Hepatocyte (in vitro differentiated cells): ENCODE measurements around the gene AADAT. TPM values are rescaled to one million over a fixed set of nuclear protein-coding genes. Genes with fewer than 3 reads are reported as not detected.
"Not testable (repeated sequence)": the region's sequence is repeated elsewhere in the genome, so short reads cannot be mapped to it uniquely, and the experiment has no call there.

ENCODE experiments used
- DNase-seq: peaks from one replicate; pipeline ENCODE4 v3.0.0-alpha.2; 2016; ENCODE audit warnings: low spot score
- H2AFZ ChIP-seq: fragments of 200-600 bp; sonication (generic); 2 replicates; pipeline ENCODE4 v1.6.0; 2016; ENCODE audit warnings: antibody characterized with exemption, mild to moderate bottlenecking
- H3K27ac ChIP-seq: fragments of 200-600 bp; sonication (generic); 2 replicates; pipeline ENCODE4 v1.5.1; 2016; ENCODE audit warnings: mild to moderate bottlenecking
- H3K27me3 ChIP-seq: fragments of 200-600 bp; sonication (generic); 2 replicates; pipeline ENCODE4 v1.6.1; 2016
- H3K36me3 ChIP-seq: fragments of 200-600 bp; sonication (generic); replicated peaks from 2 replicates; pipeline ENCODE4 v1.5.1; 2016; ENCODE audit warnings: low read depth; ENCODE audit not compliant: insufficient read depth
- H3K4me1 ChIP-seq: fragments of 200-600 bp; sonication (generic); 2 replicates; pipeline ENCODE4 v1.5.1; 2016; ENCODE audit warnings: mild to moderate bottlenecking, moderate library complexity; ENCODE audit not compliant: insufficient read depth
- H3K4me2 ChIP-seq: fragments of 200-600 bp; sonication (generic); 2 replicates; pipeline ENCODE4 v1.6.0; 2016
- H3K4me3 ChIP-seq: fragments of 200-600 bp; sonication (generic); 2 replicates; pipeline ENCODE4 v1.5.1; 2016; ENCODE audit warnings: mild to moderate bottlenecking
- H3K79me2 ChIP-seq: fragments of 200-600 bp; sonication (generic); 2 replicates; pipeline ENCODE4 v1.6.0; 2017; ENCODE audit warnings: mild to moderate bottlenecking
- H3K9me2 ChIP-seq: fragments of 200-600 bp; sonication (generic); replicated peaks from 2 replicates; pipeline ENCODE4 v1.6.0; 2017; ENCODE audit warnings: mild to moderate bottlenecking; ENCODE audit not compliant: insufficient read depth
- H3K9me3 ChIP-seq: fragments of 200-600 bp; sonication (generic); 2 replicates; pipeline ENCODE4 v1.5.1; 2016; ENCODE audit warnings: low read depth, mild to moderate bottlenecking
- H4K20me1 ChIP-seq: fragments of 200-600 bp; sonication (generic); 2 replicates; pipeline ENCODE4 v1.6.0; 2016; ENCODE audit warnings: mild to moderate bottlenecking; ENCODE audit not compliant: insufficient read depth, poor library complexity, severe bottlenecking
- EZH2 ChIP-seq: fragments of 200-600 bp; sonication (generic); IDR thresholded peaks from 2 replicates; pipeline ENCODE4 v1.6.1; 2016; ENCODE audit warnings: antibody characterized with exemption, mild to moderate bottlenecking, borderline replicate concordance
- EZH2phosphoT487 ChIP-seq: fragments of 200-600 bp; sonication (generic); IDR thresholded peaks from one replicate; pipeline ENCODE4 v1.6.1; 2018; ENCODE audit warnings: antibody characterized with exemption, mild to moderate bottlenecking, low read depth, moderate library complexity; ENCODE audit not compliant: unreplicated experiment, severe bottlenecking
- WGBS: methylation state at CpG from one replicate; pipeline ENCODE4 v1.1.6; 2016; ENCODE audit warnings: low lambda C conversion rate; ENCODE audit errors: missing lambda C conversion rate; 5-methylcytosine and 5-hydroxymethylcytosine counted together
- polyA plus RNA-seq: library from polyadenylated mRNA; unstranded; fragments of >200 nt; fragmentation: Nextera tagmentation; extraction: Ambion mirVana; gene quantifications from 2 replicates; pipeline ENCODE4 v1.2.1, GENCODE V29; 2016
- total RNA-seq: library from RNA; depleted of rRNA; stranded (reverse); fragments of >200 nt; gene quantifications from 2 replicates; pipeline ENCODE4 v1.2.3, GENCODE V29; 2014
- TF ChIP-seq, protein P1 (sequence below): fragments of 200-600 bp; sonication (generic); IDR thresholded peaks from 2 replicates; pipeline ENCODE4 v1.5.1; 2016; ENCODE audit warnings: antibody characterized with exemption, mild to moderate bottlenecking; ENCODE audit not compliant: poor library complexity

AADAT gene
- total and polyA plus RNA-seq, 2 experiments from 2014 or later, result 10.3 to 11.1 TPM

DNA sequence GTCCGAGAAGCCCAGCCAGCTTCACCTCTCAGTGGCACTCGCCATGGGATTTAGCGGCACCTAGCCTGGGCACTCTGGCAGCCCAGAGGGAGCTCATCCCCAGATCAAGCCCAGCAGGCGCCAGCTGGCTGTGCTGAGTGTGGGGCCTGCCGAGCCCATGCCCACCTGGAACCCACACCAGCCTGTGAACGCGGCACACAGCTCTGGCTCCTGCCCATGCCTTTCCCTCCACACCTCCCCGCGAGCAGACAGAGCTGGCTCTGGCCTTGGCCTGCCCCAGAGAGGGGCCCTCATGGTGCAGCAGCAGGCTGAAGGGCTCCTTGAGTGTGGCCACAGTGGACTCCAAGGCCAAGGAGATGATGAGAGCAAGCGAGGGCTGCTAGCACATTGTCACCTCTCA is 38.0 kb upstream of the AADAT start:
- no peaks in the 10 kb centered on the region for H3K9me3 ChIP-seq
- TF ChIP-seq, protein P1, sequence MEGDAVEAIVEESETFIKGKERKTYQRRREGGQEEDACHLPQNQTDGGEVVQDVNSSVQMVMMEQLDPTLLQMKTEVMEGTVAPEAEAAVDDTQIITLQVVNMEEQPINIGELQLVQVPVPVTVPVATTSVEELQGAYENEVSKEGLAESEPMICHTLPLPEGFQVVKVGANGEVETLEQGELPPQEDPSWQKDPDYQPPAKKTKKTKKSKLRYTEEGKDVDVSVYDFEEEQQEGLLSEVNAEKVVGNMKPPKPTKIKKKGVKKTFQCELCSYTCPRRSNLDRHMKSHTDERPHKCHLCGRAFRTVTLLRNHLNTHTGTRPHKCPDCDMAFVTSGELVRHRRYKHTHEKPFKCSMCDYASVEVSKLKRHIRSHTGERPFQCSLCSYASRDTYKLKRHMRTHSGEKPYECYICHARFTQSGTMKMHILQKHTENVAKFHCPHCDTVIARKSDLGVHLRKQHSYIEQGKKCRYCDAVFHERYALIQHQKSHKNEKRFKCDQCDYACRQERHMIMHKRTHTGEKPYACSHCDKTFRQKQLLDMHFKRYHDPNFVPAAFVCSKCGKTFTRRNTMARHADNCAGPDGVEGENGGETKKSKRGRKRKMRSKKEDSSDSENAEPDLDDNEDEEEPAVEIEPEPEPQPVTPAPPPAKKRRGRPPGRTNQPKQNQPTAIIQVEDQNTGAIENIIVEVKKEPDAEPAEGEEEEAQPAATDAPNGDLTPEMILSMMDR, result no peak
- TF ChIP-seq EZH2, result no peak
- TF ChIP-seq EZH2phosphoT487, result no peak
- H4K20me1 ChIP-seq, result no peaks in the 10 kb centered on the region
- H3K79me2 ChIP-seq, result no peaks in the 10 kb centered on the region
- H3K4me1 ChIP-seq, result no peaks in the 10 kb centered on the region
- no peaks in the 10 kb centered on the region for H3K27me3 ChIP-seq
- no peak for DNase-seq
- H3K27ac ChIP-seq, result no peak overlapping the region
- no peak overlapping the region for H3K4me2 ChIP-seq
- no peak overlapping the region for H2AFZ ChIP-seq
- no peak overlapping the region for H3K4me3 ChIP-seq
- no peaks in the 10 kb centered on the region for H3K36me3 ChIP-seq
- no peaks in the 10 kb centered on the region for H3K9me2 ChIP-seq
- WGBS, result 91% methylated on average over 10 of the region's 10 CpGs

DNA sequence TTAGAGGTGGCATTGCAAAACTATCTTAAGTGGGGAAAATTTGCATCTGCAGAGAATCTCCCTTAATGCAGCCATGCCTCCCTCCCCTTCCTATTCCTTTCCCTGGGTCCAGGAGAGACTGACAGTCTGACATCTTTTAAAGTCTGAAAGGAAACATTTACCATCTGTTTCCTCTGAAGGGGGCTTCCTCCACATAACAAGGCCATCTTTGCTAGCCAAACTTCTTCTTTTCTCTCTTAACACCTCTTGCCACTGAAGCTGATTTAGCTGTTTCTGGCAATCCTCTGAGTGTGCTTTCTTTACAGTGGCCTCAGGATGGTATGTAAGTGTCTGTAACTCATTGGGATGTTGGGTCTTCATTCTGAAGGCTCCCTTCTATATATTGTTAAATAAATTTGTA is 34.6 kb upstream of the AADAT start:
- no peaks in the 10 kb centered on the region for H3K4me1 ChIP-seq
- H3K4me2 ChIP-seq, result no peak overlapping the region
- H3K4me3 ChIP-seq, result no peak overlapping the region
- H4K20me1 ChIP-seq, result no peaks in the 10 kb centered on the region
- no peaks in the 10 kb centered on the region for H3K79me2 ChIP-seq
- no peaks in the 10 kb centered on the region for H3K9me3 ChIP-seq
- H3K36me3 ChIP-seq, result no peaks in the 10 kb centered on the region
- no peaks in the 10 kb centered on the region for H3K27me3 ChIP-seq
- H3K27ac ChIP-seq, result no peak overlapping the region
- no peak for DNase-seq
- no peak overlapping the region for H2AFZ ChIP-seq
- TF ChIP-seq, protein P1, result no peak
- no peak for TF ChIP-seq EZH2phosphoT487
- no peak for TF ChIP-seq EZH2
- H3K9me2 ChIP-seq, result no peaks in the 10 kb centered on the region

DNA sequence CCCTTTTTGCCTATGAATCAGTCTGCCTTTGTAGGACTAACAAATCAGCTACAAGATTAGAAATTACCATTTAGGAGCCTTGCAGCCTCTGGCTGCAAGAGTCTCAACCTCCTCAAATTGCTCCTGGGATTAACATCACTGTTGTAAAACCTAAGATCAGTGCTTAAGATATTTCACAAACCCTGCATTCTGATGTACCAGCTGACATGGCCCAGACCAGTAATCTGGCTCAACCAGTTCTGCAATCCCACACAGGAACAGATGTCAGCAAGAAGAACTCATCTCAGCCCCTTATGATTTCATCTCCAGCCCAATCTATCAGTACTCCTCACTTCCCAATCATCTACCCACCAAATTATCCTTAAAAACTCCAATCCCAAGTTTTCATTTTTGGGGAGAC is 32.5 kb upstream of the AADAT start:
- Histone ChIP-seq H3K4me3 (no peak overlapping the region), H3K4me1 (no peaks in the 10 kb centered on the region), H3K9me2 (no peaks in the 10 kb centered on the region), H3K36me3 (no peaks in the 10 kb centered on the region), H3K79me2 (no peaks in the 10 kb centered on the region), H4K20me1 (no peaks in the 10 kb centered on the region), H3K9me3 (no peaks in the 10 kb centered on the region), H3K27me3 (no peaks in the 10 kb centered on the region), H3K27ac (no peak overlapping the region), H3K4me2 (no peak overlapping the region), H2AFZ (no peak overlapping the region)
- DNase-seq, result no peak
- no peak for TF ChIP-seq EZH2phosphoT487
- TF ChIP-seq EZH2, result no peak
- TF ChIP-seq, protein P1, result no peak

DNA sequence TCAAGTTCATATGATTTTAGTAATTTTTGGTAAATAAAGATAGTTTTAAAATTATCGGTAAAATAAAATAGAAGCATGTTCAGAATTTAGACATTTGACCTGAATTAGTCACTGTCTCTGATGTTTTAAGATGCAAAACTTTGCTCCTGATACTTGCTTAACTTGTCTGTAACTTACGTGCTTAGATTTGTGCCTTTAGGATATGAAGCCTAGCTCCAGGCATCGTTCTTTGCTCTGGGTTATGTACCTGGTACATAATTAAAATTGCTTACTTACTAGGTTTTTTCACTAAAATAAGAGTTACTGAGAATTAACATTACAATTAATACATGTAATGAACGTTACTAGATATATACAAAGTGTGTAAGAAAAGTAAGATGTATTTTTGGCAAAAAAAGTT is 24.9 kb upstream of the AADAT start:
- no peaks in the 10 kb centered on the region for H3K27me3 ChIP-seq
- H3K4me3 ChIP-seq, result no peak overlapping the region
- 83% methylated on average over 4 of the region's 4 CpGs for WGBS
- no peak overlapping the region for H3K4me2 ChIP-seq
- no peak overlapping the region for H3K27ac ChIP-seq
- no peaks in the 10 kb centered on the region for H3K9me2 ChIP-seq
- H3K4me1 ChIP-seq, result peaks cover 6% of the 10 kb centered on the region
- H3K36me3 ChIP-seq, result no peaks in the 10 kb centered on the region
- TF ChIP-seq EZH2phosphoT487 (no peak), EZH2 (no peak)
- TF ChIP-seq, protein P1, result no peak
- H2AFZ ChIP-seq, result no peak overlapping the region
- no peaks in the 10 kb centered on the region for H3K9me3 ChIP-seq
- H3K79me2 ChIP-seq, result no peaks in the 10 kb centered on the region
- no peak for DNase-seq
- H4K20me1 ChIP-seq, result no peaks in the 10 kb centered on the region

DNA sequence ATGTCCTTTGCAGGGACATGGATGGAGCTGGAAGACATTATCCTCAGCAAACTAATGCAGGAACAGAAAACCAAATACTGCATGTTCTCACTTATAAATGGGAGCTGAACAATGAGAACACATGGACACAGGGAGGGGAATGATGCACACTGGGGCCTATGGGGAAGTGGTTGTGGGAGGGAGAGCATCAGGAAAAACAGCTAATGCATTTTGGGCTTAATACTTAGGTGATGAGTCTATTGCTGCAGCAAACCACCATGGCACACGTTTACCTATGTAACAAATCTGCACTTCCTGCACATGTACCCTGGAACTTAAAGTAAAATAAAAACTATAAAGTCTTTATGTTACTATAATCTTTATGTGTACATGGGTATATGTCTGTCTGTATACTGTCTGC is 24.4 kb upstream of the AADAT start:
- not testable (repeated sequence) for H3K4me2 ChIP-seq, H3K9me3 ChIP-seq, H4K20me1 ChIP-seq, H3K4me1 ChIP-seq, H3K27me3 ChIP-seq, H3K79me2 ChIP-seq, H3K9me2 ChIP-seq, H2AFZ ChIP-seq, DNase-seq, H3K36me3 ChIP-seq, H3K27ac ChIP-seq, H3K4me3 ChIP-seq
- 64% methylated on average over 1 of the region's 1 CpG for WGBS
